Measurements from ENCODE around the gene LRRC71.

DNA sequence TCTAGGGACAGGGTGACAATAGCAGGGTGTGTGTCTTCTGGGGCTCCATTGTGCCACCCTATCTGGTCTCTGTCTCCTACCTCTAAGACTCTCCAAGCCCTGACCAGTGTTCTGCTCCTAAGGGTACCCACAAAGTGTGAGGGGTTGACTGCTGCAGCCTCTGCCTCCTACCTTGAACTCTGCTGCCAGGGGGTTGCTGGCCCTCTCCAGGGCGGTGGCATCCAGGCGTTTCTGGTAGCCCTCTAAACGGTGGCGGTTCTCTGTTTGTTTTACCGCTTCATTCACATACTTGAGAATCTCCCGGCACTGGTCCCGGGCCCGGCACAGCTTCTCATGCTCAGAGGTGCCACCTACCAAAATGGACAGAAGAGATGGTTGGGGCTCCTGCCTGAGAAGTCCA is 24.4 kb downstream of the LRRC71 start:
- TF ChIP-seq MXI1 (IDR thresholded peaks at IDR 0.05; ENCODE audit: low read depth, low read length): no peak
- no peak for TF ChIP-seq ZZZ3 (IDR thresholded peaks at IDR 0.05; ENCODE audit: control insufficient read depth, insufficient read length, low read depth)
- TF ChIP-seq, protein P1, sequence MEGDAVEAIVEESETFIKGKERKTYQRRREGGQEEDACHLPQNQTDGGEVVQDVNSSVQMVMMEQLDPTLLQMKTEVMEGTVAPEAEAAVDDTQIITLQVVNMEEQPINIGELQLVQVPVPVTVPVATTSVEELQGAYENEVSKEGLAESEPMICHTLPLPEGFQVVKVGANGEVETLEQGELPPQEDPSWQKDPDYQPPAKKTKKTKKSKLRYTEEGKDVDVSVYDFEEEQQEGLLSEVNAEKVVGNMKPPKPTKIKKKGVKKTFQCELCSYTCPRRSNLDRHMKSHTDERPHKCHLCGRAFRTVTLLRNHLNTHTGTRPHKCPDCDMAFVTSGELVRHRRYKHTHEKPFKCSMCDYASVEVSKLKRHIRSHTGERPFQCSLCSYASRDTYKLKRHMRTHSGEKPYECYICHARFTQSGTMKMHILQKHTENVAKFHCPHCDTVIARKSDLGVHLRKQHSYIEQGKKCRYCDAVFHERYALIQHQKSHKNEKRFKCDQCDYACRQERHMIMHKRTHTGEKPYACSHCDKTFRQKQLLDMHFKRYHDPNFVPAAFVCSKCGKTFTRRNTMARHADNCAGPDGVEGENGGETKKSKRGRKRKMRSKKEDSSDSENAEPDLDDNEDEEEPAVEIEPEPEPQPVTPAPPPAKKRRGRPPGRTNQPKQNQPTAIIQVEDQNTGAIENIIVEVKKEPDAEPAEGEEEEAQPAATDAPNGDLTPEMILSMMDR (IDR thresholded peaks at IDR 0.05 in 2 of 3, conservative IDR thresholded peaks at IDR 0.05 in 1 of 3; ENCODE audit: control insufficient read depth in 2 of 3, extremely low read depth in 1 of 3, insufficient read depth in 1 of 3, low read depth in 3 of 3, low read length in 3 of 3): no peak
- TF ChIP-seq CEBPB (IDR thresholded peaks at IDR 0.05; ENCODE audit: borderline replicate concordance in 1 of 2, low read depth in 2 of 2, low read length in 2 of 2): no peak
- no peak for TF ChIP-seq JUND (IDR thresholded peaks at IDR 0.05; ENCODE audit: low read depth, low read length)
- TF ChIP-seq CHD2 (IDR thresholded peaks at IDR 0.05; ENCODE audit: borderline replicate concordance, low read depth, low read length): no peak
- no peak for TF ChIP-seq RFX5 (IDR thresholded peaks at IDR 0.05; ENCODE audit: low read depth, low read length)
- TF ChIP-seq RAD21 (IDR thresholded peaks at IDR 0.05; ENCODE audit: insufficient read depth, low read depth, low read length): no peak
- no peak for TF ChIP-seq EGR1 (IDR thresholded peaks at IDR 0.05; ENCODE audit: borderline replicate concordance in 1 of 2, low read depth in 2 of 2, low read length in 2 of 2)
- TF ChIP-seq, protein P2, sequence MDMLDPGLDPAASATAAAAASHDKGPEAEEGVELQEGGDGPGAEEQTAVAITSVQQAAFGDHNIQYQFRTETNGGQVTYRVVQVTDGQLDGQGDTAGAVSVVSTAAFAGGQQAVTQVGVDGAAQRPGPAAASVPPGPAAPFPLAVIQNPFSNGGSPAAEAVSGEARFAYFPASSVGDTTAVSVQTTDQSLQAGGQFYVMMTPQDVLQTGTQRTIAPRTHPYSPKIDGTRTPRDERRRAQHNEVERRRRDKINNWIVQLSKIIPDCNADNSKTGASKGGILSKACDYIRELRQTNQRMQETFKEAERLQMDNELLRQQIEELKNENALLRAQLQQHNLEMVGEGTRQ (IDR thresholded peaks at IDR 0.05; ENCODE audit: borderline replicate concordance, low read depth, low read length): no peak
- TF ChIP-seq ATF7 (IDR thresholded peaks at IDR 0.05; ENCODE audit: low read depth): no peak
- no peak for TF ChIP-seq SMC3 (IDR thresholded peaks at IDR 0.05; ENCODE audit: borderline replicate concordance, low read length)
- TF ChIP-seq SMAD1 (IDR thresholded peaks at IDR 0.05; ENCODE audit: low read depth, partially characterized antibody): no peak

All from GM12878 (cell line).